Hippocampal formation (tissue), 2 donors: ENCODE results near the gene MED6.

ENCODE experiments used
- DNase-seq, 2 donors: peaks; one replicate each; lab custom pipeline; 2025; lab: John Stamatoyannopoulos, UW

The MED6 gene

GRCh38 chr14:70597731-70598130, 2.7 kb downstream of the MED6 start:
- no peak for DNase-seq

GRCh38 chr14:70595443-70596185, 4.8 kb downstream of the MED6 start:
- DNase-seq = no peak

DNA sequence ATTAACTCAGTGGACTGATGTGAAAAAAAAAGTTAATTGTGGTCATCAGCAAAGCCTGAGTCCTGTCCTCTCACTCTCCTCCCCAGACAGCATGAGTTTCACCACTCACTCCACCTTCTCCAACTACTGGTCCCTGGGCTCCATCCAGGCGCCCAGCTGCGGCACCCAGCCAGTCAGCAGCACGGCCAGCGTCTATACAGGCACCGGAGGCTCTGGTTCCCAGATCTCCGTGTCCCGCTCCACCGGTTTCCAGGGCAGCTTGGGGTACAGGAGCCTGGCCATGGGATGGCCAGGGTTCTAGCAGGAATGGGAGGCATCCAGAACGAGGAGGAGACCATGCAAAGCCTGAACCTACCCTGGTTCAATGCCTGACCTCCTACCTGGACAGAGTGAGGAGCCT, 6.0 kb downstream of the MED6 start:
- no peak for DNase-seq

DNA sequence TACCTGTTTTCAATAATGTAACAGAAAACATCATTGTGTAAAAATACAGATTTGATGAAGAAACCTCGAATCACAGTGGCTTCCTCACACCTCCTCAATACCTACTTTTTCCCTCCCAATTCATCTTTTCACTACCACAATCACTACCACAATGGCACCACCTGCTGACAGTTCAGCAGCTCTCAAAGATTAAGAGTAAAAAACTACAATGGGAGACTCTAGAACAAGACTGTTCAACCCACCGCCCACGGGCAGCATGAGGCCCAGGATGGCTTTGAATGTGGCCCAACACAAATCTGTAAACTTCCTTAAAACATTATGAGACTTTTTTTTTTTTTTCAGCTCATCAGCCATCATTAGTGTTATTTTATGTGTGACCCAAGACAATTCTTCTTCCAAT, 15.2 kb downstream of the MED6 start:
- DNase-seq = no peak

- no peak for DNase-seq
Measured at GRCh38 chr14:70576891-70577290, 23.6 kb downstream of the MED6 start.

GRCh38 chr14:70573050-70573449, 27.4 kb downstream of the MED6 start:
- no peak for DNase-seq

- no peak for DNase-seq
Measured at GRCh38 chr14:70571139-70571538, 29.3 kb downstream of the MED6 start.

GRCh38 chr14:70567791-70568190, 32.7 kb downstream of the MED6 start:
- no peak for DNase-seq

GRCh38 chr14:70563869-70564268, 36.6 kb downstream of the MED6 start:
- no peak for DNase-seq

DNA sequence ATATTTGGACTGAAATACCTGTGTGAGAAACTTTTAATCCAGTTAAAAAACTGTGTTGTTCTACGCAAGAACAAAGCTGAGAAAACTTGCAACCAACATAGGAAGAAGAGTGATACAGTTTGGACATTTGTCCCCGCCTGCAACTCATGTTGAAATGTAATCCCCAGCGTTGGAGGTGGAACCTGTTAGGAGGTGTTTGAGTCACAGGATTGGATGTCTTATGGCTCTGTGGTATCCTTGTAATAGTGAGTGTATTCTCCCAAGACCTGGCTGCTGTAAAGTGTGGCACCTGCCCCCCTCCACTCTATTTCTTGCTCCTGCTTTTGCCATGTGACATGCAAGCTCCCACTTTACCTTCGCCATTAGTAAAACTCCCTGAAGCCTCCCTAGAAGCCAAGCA, 37.0 kb downstream of the MED6 start:
- no peak for DNase-seq

DNA sequence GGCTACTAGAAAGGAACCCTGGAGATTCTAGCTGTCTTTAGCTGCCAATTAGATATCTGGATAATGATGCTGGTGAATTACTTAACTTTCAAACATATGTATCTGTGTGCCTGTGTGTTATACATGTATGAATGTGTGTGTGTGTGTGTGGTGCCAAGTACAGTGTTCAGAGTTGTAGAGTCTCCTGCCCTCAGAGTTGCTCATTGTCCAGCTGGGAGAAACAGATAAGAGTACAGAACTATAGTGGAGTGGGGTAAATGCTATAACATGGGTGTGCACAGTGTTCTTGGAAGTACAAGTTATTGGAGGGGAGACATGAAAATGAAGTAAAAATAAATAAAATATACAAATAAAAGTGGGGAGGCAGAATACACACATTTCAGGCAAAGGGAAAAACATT, 42.1 kb downstream of the MED6 start:
- no peak for DNase-seq

DNA sequence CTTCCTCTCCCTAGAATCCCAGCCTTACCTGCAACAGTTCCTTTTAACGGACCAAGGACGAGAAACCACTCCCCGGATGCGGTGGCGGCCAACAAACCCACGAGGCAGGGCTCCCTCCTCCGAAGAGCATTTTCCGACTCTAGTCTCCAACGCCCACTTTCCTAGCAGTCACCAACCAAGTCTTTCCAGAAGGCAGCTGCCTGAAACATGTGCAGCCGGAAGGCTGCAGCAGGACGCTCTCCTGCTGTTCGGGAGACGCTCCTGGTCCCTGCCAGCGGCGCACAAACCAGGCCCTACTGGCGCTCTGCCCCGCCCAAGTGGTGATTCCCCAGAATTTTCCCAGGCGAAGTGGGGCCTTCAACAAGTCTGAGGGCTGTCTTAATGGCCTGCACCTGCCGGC, 44.6 kb downstream of the MED6 start:
- DNase-seq = no peak

DNA sequence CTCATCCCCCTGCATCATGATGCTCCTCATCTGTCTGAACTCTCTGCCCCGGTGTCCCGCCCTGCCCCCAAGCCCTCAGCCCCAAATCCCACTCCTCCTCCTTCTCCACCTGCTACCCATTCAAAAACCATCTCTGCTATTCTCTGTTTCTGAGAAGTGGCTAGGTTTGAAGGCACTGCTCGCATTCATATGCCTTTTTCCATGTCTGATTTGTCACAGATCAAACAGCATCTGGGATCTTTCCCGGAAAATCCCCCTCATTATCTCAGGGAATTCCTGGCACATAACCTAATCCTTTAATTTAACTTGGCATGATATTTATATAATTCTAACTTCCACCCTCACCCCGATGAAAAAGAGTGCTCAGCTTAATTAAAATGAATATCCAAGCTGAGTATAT, 62.4 kb downstream of the MED6 start:
- no peak for DNase-seq

- DNase-seq = no peak
Measured at GRCh38 chr14:70536830-70537229, 63.6 kb downstream of the MED6 start.

DNA sequence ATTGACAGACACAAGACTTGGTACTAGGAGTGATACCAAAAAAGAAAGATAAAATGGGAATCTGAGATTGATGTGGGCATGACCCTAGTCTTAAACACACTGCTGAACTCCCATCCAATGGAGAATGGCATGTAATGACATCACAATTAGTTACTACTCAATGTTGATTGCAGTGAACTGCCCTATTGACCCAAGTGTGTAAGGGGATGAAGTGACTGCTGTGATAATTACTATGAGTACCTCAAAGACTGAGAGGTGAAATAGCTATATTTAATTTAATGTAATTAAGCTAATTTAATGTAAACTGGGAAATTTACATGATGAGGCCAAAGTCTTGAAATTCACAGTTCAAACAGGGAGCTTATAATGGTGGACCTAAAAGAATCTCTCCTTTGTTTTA, 65.6 kb downstream of the MED6 start, which contains the start of gene ADAM20:
Gene ADAM20 (minus strand): TSS at position 101 of the 400 bp plus-strand sequence. CDS start 10,247 bp downstream, outside the sequence.
- no peak for DNase-seq
